A549 treated with Mapracorat at 1 μM for 4 hours (cell line): ENCODE data around the gene STPG1. TPM values are rescaled to one million over a fixed set of nuclear protein-coding genes. Genes with fewer than 3 reads are reported as not detected.

Experiments
- total RNA-seq: library from RNA; stranded (reverse); fragments of 200-300 nt; extraction: Qiagen RNA extraction; gene quantifications from 5 replicates; pipeline ENCODE4 v1.2.3, GENCODE V29; 2022

The STPG1 gene, protein sequence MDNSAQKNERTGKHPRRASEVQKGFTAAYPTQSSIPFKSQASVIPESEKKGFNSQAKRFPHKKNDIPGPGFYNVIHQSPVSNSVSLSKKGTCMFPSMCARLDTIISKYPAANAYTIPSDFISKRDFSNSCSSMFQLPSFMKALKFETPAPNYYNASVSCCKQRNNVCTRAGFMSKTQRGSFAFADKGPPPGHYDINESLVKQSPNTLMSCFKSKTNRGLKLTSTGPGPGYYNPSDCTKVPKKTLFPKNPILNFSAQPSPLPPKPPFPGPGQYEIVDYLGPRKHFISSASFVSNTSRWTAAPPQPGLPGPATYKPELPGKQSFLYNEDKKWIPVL
- 6.6 to 7.4 TPM (median 6.8 TPM) in 5 replicates for total RNA-seq

DNA sequence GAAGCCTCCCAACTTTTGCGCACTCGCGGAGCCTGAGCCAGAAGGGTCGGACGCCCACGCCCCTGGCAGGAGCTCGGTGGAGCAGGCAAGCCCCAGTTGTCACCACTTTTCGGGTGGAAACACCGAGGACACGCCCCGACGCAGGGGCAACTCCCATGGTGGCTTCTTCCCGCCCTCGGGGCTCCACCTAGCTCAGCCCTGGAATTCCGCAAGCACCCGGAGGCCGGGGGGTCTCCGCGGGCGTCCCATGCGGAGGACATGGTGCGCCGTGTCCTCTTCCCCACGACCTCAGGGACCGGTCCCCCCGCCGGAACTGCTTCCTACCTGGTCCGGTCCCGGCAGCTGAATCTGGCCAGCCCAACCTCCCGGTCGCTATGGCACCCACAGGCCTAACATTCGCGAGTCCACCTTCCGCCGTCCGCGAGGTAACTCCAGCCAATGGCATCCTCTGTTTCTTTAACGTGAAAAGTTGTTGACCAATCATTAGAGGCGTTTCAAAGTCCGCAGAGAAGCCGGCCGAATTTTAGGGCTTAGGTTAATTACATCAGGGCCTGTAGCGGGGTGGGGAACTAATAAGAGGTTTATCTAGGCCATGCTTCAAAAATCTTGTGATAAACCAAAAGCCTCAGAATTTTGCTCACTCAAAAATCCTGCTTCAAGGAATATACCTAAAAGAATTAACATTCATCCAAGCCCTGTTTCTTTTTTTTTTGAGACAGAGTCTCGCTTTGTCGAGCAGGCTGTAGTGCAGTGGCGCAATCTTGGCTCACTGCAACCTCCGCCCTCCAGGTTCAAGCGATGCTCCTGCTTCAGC, at the start of gene STPG1:
TSS of gene STPG1 (minus strand) at position 433 of the 814 bp plus-strand sequence. CDS start 12,394 bp downstream, outside the sequence.

DNA sequence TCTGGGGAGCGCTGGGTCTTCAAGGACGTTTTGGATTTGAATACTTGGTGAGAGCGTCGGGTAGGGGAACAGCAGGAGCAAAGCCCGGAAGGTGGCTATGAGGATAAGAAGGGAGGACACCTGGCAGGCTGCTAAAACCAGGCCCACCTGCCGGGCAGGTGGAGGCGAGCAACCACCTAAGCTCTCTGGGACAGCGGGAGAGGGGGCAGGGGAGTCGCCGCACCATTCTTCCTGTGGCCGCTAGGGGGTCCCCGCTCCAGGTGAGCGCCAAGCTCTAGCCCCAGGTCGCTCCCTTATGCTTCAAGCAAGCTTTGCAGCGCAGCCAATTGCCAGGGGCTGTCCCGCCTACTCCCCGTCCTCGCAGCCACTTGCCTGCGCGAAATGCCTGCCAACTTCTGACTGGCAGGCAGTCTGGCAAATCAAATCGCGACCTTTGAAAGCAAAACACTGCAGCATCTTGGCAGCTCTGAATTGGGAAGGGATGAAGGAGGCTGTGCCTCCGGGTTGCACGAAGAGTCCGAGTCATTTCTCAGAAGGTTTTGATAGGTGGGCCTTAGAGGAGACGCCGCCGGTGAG, 1.8 kb upstream of the STPG1 start, which contains the start of gene NIPAL3:
TSS of gene NIPAL3 (plus strand) at position 469 of the 576 bp plus-strand sequence. CDS start 3,746 bp downstream, outside the sequence.

DNA sequence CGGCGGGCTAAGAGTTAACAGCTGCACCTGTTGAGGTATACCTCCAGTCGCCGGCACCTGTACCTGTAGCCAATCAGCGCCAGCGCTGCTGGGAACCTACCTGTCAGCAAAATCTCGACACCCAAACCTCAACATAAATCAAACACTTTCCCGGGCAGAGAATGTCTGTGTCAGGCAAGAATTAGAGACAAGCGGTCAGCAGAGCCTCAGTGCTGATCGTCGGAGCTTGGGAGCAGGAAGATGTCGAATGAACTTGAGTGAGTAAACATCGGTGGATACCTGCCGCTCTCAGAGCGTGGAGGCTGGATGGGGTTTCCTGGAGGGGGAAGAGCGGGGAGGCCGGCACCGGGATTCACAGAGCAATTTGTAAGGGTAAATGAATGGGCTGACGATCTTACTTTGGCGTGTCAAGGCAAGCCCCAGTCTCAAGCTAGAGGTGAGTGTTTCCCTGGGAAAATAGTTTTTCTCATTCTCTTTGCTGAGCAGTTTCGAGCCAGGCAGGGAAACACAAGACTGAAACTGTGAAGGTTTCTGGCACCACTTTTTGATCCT, 94.2 kb downstream of the STPG1 start, which contains the start of gene GRHL3:
TSS of gene GRHL3 (plus strand) at position 46 of the 552 bp plus-strand sequence. CDS start at position 241, 195 bp downstream.

Other genes starting within 250 kb of the STPG1 start
- 0.85 to 1.4 TPM (median 1.1 TPM) in 5 replicates for gene IFNLR1, start 226.5 kb downstream of the STPG1 start, total RNA-seq
- gene GRHL3, start 94.4 kb downstream of the STPG1 start, total RNA-seq = 0.68 to 0.77 TPM (median 0.73 TPM) in 5 replicates
- gene NIPAL3, start 2.0 kb upstream of the STPG1 start, total RNA-seq = 5.5 to 8.4 TPM (median 7.3 TPM) in 5 replicates
- gene RCAN3, start 89.1 kb upstream of the STPG1 start, total RNA-seq = 11.3 to 15.8 TPM (median 14.1 TPM) in 5 replicates
- 0.03 to 0.07 TPM (median 0.04 TPM) in 4 of 5 replicates, not detected in the other for gene NCMAP, start 142.3 kb upstream of the STPG1 start, total RNA-seq
- gene SRRM1, start 229.5 kb upstream of the STPG1 start, total RNA-seq = 37.8 to 57.8 TPM (median 40.3 TPM) in 5 replicates